CD4-positive, alpha-beta memory T cell (primary cell): Measurements from ENCODE around the gene C16orf90. TPM values are rescaled to one million over a fixed set of nuclear protein-coding genes. Genes with fewer than 3 reads are reported as not detected.

Source experiments
- microRNA-seq: library from miRNA; unstranded; fragments of <30 nt; microRNA quantifications from one replicate; pipeline ENCODE4 v1.2.0, GENCODE V29; 2021; ENCODE audit warnings: borderline replicate concordance, borderline number of aligned reads, borderline microRNAs expressed, mixed read lengths
- polyA plus RNA-seq, 2 donors: library from polyadenylated mRNA; unstranded; fragments of 300-500 nt; fragmentation: Illumina TruSeq; gene quantifications; one replicate each; pipeline ENCODE4 v1.2.3, GENCODE V29; 2021
- total RNA-seq, 2 experiments: library from RNA; stranded (reverse); gene quantifications; one replicate each; pipeline ENCODE4 v1.2.3, GENCODE V29; 2021

Gene C16orf90
- total and polyA plus RNA-seq, 4 experiments from 2014 or later = not detected

Small RNA genes within 50 kb of the gene (microRNA-seq; reads per million reads assigned to microRNA genes)
- not detected for gene MIR6126

Other genes with a start within 250 kb of the C16orf90 start
- under 1 TPM; 0.35 to 0.42 TPM for gene MEFV, start 238.9 kb downstream of the C16orf90 start, total RNA-seq
- gene MEFV, start 238.9 kb downstream of the C16orf90 start, polyA plus RNA-seq = under 1 TPM in 1 of 2 donors, not detected in 1; 0.05 TPM
- gene ZNF263, start 212.0 kb downstream of the C16orf90 start, total RNA-seq = 10 to 100 TPM; 44.0 to 45.1 TPM
- gene ZNF263, start 212.0 kb downstream of the C16orf90 start, polyA plus RNA-seq = 10 to 100 TPM; 29.3 to 37.8 TPM
- gene TIGD7, start 190.1 kb downstream of the C16orf90 start, total RNA-seq = 10 to 100 TPM; 14.2 to 19.0 TPM
- 1 to 10 TPM; 3.2 to 3.4 TPM for gene TIGD7, start 190.1 kb downstream of the C16orf90 start, polyA plus RNA-seq
- gene ZNF75A, start 190.0 kb downstream of the C16orf90 start, total RNA-seq = 10 to 100 TPM; 82.7 to 88.1 TPM
- gene ZNF75A, start 190.0 kb downstream of the C16orf90 start, polyA plus RNA-seq = 10 to 100 TPM; 10.8 to 24.5 TPM
- not detected for gene OR2C1, start 139.6 kb downstream of the C16orf90 start, total RNA-seq
- under 1 TPM; 0.13 to 0.54 TPM for gene OR2C1, start 139.6 kb downstream of the C16orf90 start, polyA plus RNA-seq
- gene ZSCAN32, start 94.5 kb downstream of the C16orf90 start, total RNA-seq = 10 to 100 TPM; 26.8 to 28.8 TPM
- 10 to 100 TPM in 1 of 2 donors, 1 to 10 TPM in 1; 9.8 to 11.9 TPM for gene ZSCAN32, start 94.5 kb downstream of the C16orf90 start, polyA plus RNA-seq
- 10 to 100 TPM; 17.9 to 18.0 TPM for gene ZNF174, start 94.3 kb downstream of the C16orf90 start, total RNA-seq
- 10 to 100 TPM in 1 of 2 donors, 1 to 10 TPM in 1; 9.5 to 19.0 TPM for gene ZNF174, start 94.3 kb downstream of the C16orf90 start, polyA plus RNA-seq
- gene ZNF597, start 52.0 kb downstream of the C16orf90 start, total RNA-seq = 1 to 10 TPM; 5.3 TPM
- 1 to 10 TPM; 1.0 to 1.9 TPM for gene ZNF597, start 52.0 kb downstream of the C16orf90 start, polyA plus RNA-seq
- gene NAA60, start 51.8 kb downstream of the C16orf90 start, total RNA-seq = 10 to 100 TPM; 58.1 to 62.9 TPM
- gene NAA60, start 51.8 kb downstream of the C16orf90 start, polyA plus RNA-seq = 10 to 100 TPM; 28.2 to 59.6 TPM
- 10 to 100 TPM; 24.6 to 25.4 TPM for gene CLUAP1, start 5.5 kb upstream of the C16orf90 start, total RNA-seq
- gene CLUAP1, start 5.5 kb upstream of the C16orf90 start, polyA plus RNA-seq = 10 to 100 TPM; 26.4 to 41.5 TPM
- 100 to 1,000 TPM; 111 TPM for gene NLRC3, start 81.9 kb upstream of the C16orf90 start, total RNA-seq
- gene NLRC3, start 81.9 kb upstream of the C16orf90 start, polyA plus RNA-seq = 10 to 100 TPM; 13.1 to 39.3 TPM
- gene SLX4, start 116.1 kb upstream of the C16orf90 start, total RNA-seq = 1 to 10 TPM; 5.7 to 6.7 TPM
- under 1 TPM in 1 of 2 donors, not detected in 1; 0.87 TPM for gene SLX4, start 116.1 kb upstream of the C16orf90 start, polyA plus RNA-seq
- 10 to 100 TPM; 51.2 to 59.9 TPM for gene DNASE1, start 159.2 kb upstream of the C16orf90 start, total RNA-seq
- gene DNASE1, start 159.2 kb upstream of the C16orf90 start, polyA plus RNA-seq = 1 to 10 TPM in 1 of 2 donors, not detected in 1; 7.7 TPM
- 100 to 1,000 TPM; 101 to 111 TPM for gene TRAP1, start 222.0 kb upstream of the C16orf90 start, total RNA-seq
- gene TRAP1, start 222.0 kb upstream of the C16orf90 start, polyA plus RNA-seq = 10 to 100 TPM; 56.4 to 59.2 TPM